IMR-90 (cell line): Measurements from ENCODE around the gene ALKBH3. TPM values are rescaled to one million over a fixed set of nuclear protein-coding genes. Genes with fewer than 3 reads are reported as not detected.

Experiments
- ATAC-seq: fragments of 200-7000 bp; cut with Tn5 transposase; 2 replicates; pipeline ENCODE4 v1.9.1; 2020; ENCODE audit warnings: low read depth, mild to moderate bottlenecking, moderate library complexity
- BruUV-seq: library from RNA; stranded (reverse); fragments of 400-500 nt; replicated peaks from 2 replicates; lab custom pipeline; 2021; lab: Mats Ljungman, UMichigan
- CTCF ChIA-PET: fragments of 300-600 bp; formaldehyde crosslinking; extraction: SDS; loops from one replicate; lab custom pipeline; 2021; ENCODE audit warnings: antibody characterized with exemption; lab: Yijun Ruan, JAX
- POLR2A ChIA-PET: fragments of 300-600 bp; sonication (Branson Sonifier 250); formaldehyde crosslinking; loops from one replicate; lab custom pipeline; 2022; ENCODE audit warnings: antibody characterized with exemption; ENCODE audit not compliant: unreplicated experiment; lab: Charles Lee
- DNase-seq: peaks from one replicate; pipeline ENCODE4 v3.0.0; 2013
- H2AFZ ChIP-seq: replicated peaks from 2 replicates; pipeline ENCODE3; 2013; ENCODE audit warnings: low read length, mild to moderate bottlenecking; ENCODE audit not compliant: poor library complexity
- H2AK5ac ChIP-seq: 2 replicates; pipeline ENCODE4 v1.6.1; 2013; ENCODE audit warnings: low read depth, low read length, inconsistent platforms
- H2AK9ac ChIP-seq: replicated peaks from 2 replicates; pipeline ENCODE3; 2013; ENCODE audit warnings: mild to moderate bottlenecking, low read depth, low read length, moderate library complexity; ENCODE audit not compliant: poor library complexity
- H2BK120ac ChIP-seq: 2 replicates; pipeline ENCODE4 v1.6.1; 2013; ENCODE audit warnings: low read depth, low read length, inconsistent platforms
- H2BK15ac ChIP-seq: 3 replicates; pipeline ENCODE4 v1.6.1; 2013; ENCODE audit warnings: low read depth, low read length, inconsistent platforms
- H2BK20ac ChIP-seq: 2 replicates; pipeline ENCODE4 v1.6.1; 2013; ENCODE audit warnings: low read depth, mild to moderate bottlenecking, inconsistent platforms, low read length, moderate library complexity
- H2BK5ac ChIP-seq: 2 replicates; pipeline ENCODE4 v1.6.1; 2013; ENCODE audit warnings: mild to moderate bottlenecking, low read depth, low read length, inconsistent platforms; ENCODE audit not compliant: poor library complexity, severe bottlenecking
- H3K14ac ChIP-seq: replicated peaks from 2 replicates; pipeline ENCODE4 v1.6.1; 2013; ENCODE audit warnings: low read depth, low read length, inconsistent platforms
- H3K18ac ChIP-seq: 2 replicates; pipeline ENCODE4 v1.6.1; 2013; ENCODE audit warnings: low read depth, low read length, control low read depth
- H3K23ac ChIP-seq: 2 replicates; pipeline ENCODE4 v1.6.1; 2013; ENCODE audit warnings: low read depth, low read length, inconsistent platforms
- H3K27ac ChIP-seq: 2 replicates; pipeline ENCODE4 v1.5.1; 2013; ENCODE audit warnings: mild to moderate bottlenecking, control low read depth, low read length; ENCODE audit not compliant: insufficient read depth
- H3K27me3 ChIP-seq: 2 replicates; pipeline ENCODE4 v1.6.1; 2013; ENCODE audit warnings: low read length; ENCODE audit not compliant: control insufficient read depth, insufficient read depth
- H3K36me3 ChIP-seq: 2 replicates; pipeline ENCODE4 v1.6.1; 2013; ENCODE audit warnings: low read length, mixed read lengths; ENCODE audit not compliant: control insufficient read depth, insufficient read depth
- H3K4ac ChIP-seq: 2 replicates; pipeline ENCODE4 v1.6.1; 2013; ENCODE audit warnings: low read depth, low read length, inconsistent platforms
- H3K4me1 ChIP-seq: 2 replicates; pipeline ENCODE4 v1.6.1; 2013; ENCODE audit warnings: low read length, mixed read lengths; ENCODE audit not compliant: control insufficient read depth, insufficient read depth
- H3K4me2 ChIP-seq: 2 replicates; pipeline ENCODE4 v1.6.1; 2013; ENCODE audit warnings: low read depth, mild to moderate bottlenecking, control low read depth, low read length, moderate library complexity
- H3K4me3 ChIP-seq: 2 replicates; pipeline ENCODE4 v1.5.1; 2013; ENCODE audit warnings: low read depth, mild to moderate bottlenecking, control low read depth, low read length, moderate library complexity; ENCODE audit not compliant: insufficient read depth
- H3K56ac ChIP-seq: 2 replicates; pipeline ENCODE4 v1.6.1; 2013; ENCODE audit warnings: low read length, inconsistent platforms; ENCODE audit not compliant: insufficient read depth; ENCODE audit errors: extremely low read depth
- H3K79me1 ChIP-seq, 2 experiments: 2 replicates each; pipeline ENCODE4 v1.6.1; 2013; ENCODE audit warnings: low read length in 2 of 2, inconsistent platforms in 1 of 2, low read depth in 1 of 2
- H3K9ac ChIP-seq: 2 replicates; pipeline ENCODE4 v1.6.1; 2013; ENCODE audit warnings: low read depth, low read length, control low read depth
- H3K9me1 ChIP-seq: 2 replicates; pipeline ENCODE4 v1.6.1; 2013; ENCODE audit warnings: low read length, inconsistent platforms; ENCODE audit not compliant: insufficient read depth
- H3K9me3 ChIP-seq: 2 replicates; pipeline ENCODE4 v1.6.1; 2013; ENCODE audit warnings: low read length; ENCODE audit not compliant: control insufficient read depth, insufficient read depth
- H4K20me1 ChIP-seq: 2 replicates; pipeline ENCODE4 v1.6.1; 2013; ENCODE audit warnings: low read length, inconsistent platforms; ENCODE audit not compliant: insufficient read depth
- H4K5ac ChIP-seq: 2 replicates; pipeline ENCODE4 v1.6.1; 2013; ENCODE audit warnings: mild to moderate bottlenecking, low read depth, low read length, control low read depth
- H4K8ac ChIP-seq, 2 experiments: 2 replicates each; pipeline ENCODE4 v1.6.1; 2013; ENCODE audit warnings: low read depth in 2 of 2, low read length in 2 of 2, control low read depth in 1 of 2, inconsistent platforms in 1 of 2
- H4K91ac ChIP-seq: 2 replicates; pipeline ENCODE4 v1.6.1; 2013; ENCODE audit warnings: low read depth, low read length, inconsistent platforms; ENCODE audit not compliant: insufficient read depth
- POLR2A ChIP-seq: IDR thresholded peaks from 2 replicates; pipeline ENCODE4 v1.6.1; 2012; ENCODE audit warnings: mild to moderate bottlenecking, low read depth, low read length
- RAD21 ChIP-seq: IDR thresholded peaks from 2 replicates; pipeline ENCODE4 v1.6.1; 2012; ENCODE audit warnings: low read length, improper control_type of control experiment
- SMC3 ChIP-seq: fragments of 150-350 bp; IDR thresholded peaks from 2 replicates; pipeline ENCODE4 v1.6.1; 2016; ENCODE audit warnings: low read depth, mild to moderate bottlenecking, antibody characterized with exemption, low read length, moderate library complexity
- WGBS, 2 experiments: methylation state at CpG; one replicate each; pipeline versions ENCODE4 v1.1.5 to v1.1.7; 2013; ENCODE audit warnings: missing lambda C conversion rate in 2 of 2; ENCODE audit not compliant: insufficient read length in 1 of 2; ENCODE audit errors: extremely low coverage in 2 of 2; 5-methylcytosine and 5-hydroxymethylcytosine counted together
- dilution Hi-C: fragments of 300-500 bp; cut with HindIII; formaldehyde crosslinking; loops from one replicate; pipeline ENCODE4 v1.14.3; 2018; ENCODE audit warnings: low sequenced_read_pairs; ENCODE audit not compliant: unreplicated experiment
- in situ Hi-C: fragments of 300-500 bp; cut with MboI; formaldehyde crosslinking; loops from 3 replicates; pipeline ENCODE4 v1.14.3; 2019; ENCODE audit warnings: low sequenced_read_pairs, inconsistent platforms, mixed read lengths
- intact Hi-C: fragments of 100-400 bp; cut with micrococcal nuclease; formaldehyde crosslinking; loops from 2 replicates; pipeline ENCODE4 v1.10.0; 2022
- polyA plus RNA-seq, 3 experiments: library from polyadenylated mRNA; depleted of rRNA; stranded (reverse); fragments of >200 nt; gene quantifications; 2 replicates each; pipeline ENCODE4 v1.2.3, GENCODE V29; 2012; ENCODE audit warnings: low replicate concordance in 1 of 3
- total RNA-seq: library from RNA; depleted of rRNA; stranded (reverse); fragments of >200 nt; gene quantifications from 2 replicates; pipeline ENCODE4 v1.2.3, GENCODE V29; 2012
- TF ChIP-seq, protein P1 (sequence below): conservative IDR thresholded peaks from 2 replicates; pipeline ENCODE4 v1.5.1; 2012; ENCODE audit warnings: mild to moderate bottlenecking, low read depth, low read length, improper control_type of control experiment
- TF ChIP-seq, protein P2 (sequence below): fragments of 150-350 bp; IDR thresholded peaks from 2 replicates; pipeline ENCODE4 v1.6.1; 2017; ENCODE audit warnings: mild to moderate bottlenecking, antibody characterized with exemption, low read length, low read depth

The ALKBH3 gene
- total and polyA plus RNA-seq, 2 of the 4 experiments (the other 2 are of a cell fraction): 27.7 to 62.9 TPM

DNA sequence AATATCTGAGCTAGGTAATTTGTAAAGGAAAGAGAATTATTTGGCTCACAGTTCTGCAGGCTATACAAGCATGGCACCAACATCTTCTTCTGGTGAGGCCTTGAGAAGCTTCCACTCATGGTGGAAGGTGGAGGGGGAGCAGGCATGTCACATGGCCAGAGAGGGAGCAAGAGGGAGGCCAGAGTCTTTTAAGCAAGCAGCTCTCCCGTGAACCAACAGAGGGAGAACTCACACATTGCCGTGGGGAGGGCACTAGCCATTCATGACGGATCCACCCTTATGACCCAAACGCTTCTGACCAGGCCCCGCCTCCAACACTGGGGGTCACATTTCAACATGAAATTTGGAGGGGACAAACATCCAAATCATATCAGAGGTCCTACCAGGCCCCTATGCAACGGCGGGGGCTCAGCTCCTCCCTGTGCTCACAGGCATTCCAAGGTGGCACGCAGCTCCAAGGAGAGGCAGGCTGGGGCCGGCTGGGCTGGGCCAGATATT lies 66.4 kb downstream of the ALKBH3 start:
- Histone ChIP-seq H4K5ac (no peak overlapping the region), H2BK20ac (no peak overlapping the region), H3K4me3 (no peak overlapping the region), H3K79me1 (no peaks in the 10 kb centered on the region), H3K9me3 (peaks cover 3% of the 10 kb centered on the region), H3K4me2 (no peak overlapping the region), H3K27me3 (peaks cover 51% of the 10 kb centered on the region), H3K56ac (no peak overlapping the region), H3K36me3 (no peaks in the 10 kb centered on the region), H2BK15ac (no peak overlapping the region), H2AK5ac (no peak overlapping the region), H2BK5ac (no peak overlapping the region), H3K14ac (no peak overlapping the region), H2AK9ac (no peak overlapping the region), H3K23ac (no peak overlapping the region), H4K8ac (no peak overlapping the region), H3K9me1 (no peaks in the 10 kb centered on the region), H2AFZ (no peak overlapping the region), H3K18ac (no peak overlapping the region), H4K20me1 (peaks cover 7% of the 10 kb centered on the region; the same call in 1 of the 2 replicates), H2BK120ac (no peak overlapping the region), H3K27ac (no peak overlapping the region), H3K4me1 (peaks cover 5% of the 10 kb centered on the region; the same call in 1 of the 2 replicates), H3K9ac (no peak overlapping the region), H4K91ac (no peak overlapping the region), H3K4ac (no peak overlapping the region)
- DNase-seq (peak; percentile 47), ATAC-seq (peak; percentile 15)
- in situ Hi-C loops (loop anchor here (5.0 kb wide), 1 partner anchor 55 kb away; no protein-coding TSS in a partner anchor), dilution Hi-C loops (no loop called here), intact Hi-C loops (no loop called here)
- TF ChIP-seq POLR2A (no peak), RAD21 (peak; percentile 40), SMC3 (peak; percentile 44; the same call in 1 of the 2 replicates)
- TF ChIP-seq, protein P1, sequence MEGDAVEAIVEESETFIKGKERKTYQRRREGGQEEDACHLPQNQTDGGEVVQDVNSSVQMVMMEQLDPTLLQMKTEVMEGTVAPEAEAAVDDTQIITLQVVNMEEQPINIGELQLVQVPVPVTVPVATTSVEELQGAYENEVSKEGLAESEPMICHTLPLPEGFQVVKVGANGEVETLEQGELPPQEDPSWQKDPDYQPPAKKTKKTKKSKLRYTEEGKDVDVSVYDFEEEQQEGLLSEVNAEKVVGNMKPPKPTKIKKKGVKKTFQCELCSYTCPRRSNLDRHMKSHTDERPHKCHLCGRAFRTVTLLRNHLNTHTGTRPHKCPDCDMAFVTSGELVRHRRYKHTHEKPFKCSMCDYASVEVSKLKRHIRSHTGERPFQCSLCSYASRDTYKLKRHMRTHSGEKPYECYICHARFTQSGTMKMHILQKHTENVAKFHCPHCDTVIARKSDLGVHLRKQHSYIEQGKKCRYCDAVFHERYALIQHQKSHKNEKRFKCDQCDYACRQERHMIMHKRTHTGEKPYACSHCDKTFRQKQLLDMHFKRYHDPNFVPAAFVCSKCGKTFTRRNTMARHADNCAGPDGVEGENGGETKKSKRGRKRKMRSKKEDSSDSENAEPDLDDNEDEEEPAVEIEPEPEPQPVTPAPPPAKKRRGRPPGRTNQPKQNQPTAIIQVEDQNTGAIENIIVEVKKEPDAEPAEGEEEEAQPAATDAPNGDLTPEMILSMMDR: peak; percentile 48
- TF ChIP-seq, protein P2, sequence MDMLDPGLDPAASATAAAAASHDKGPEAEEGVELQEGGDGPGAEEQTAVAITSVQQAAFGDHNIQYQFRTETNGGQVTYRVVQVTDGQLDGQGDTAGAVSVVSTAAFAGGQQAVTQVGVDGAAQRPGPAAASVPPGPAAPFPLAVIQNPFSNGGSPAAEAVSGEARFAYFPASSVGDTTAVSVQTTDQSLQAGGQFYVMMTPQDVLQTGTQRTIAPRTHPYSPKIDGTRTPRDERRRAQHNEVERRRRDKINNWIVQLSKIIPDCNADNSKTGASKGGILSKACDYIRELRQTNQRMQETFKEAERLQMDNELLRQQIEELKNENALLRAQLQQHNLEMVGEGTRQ: peak; percentile 66
- no TSS peak for BruUV-seq
- ChIA-PET CTCF (interaction anchor here (0.5 to 1.2 kb wide), 6 partner anchors 47 to 623 kb away, joined by 3 to 6 read pairs (median 3); no protein-coding TSS in a partner anchor), POLR2A (no interaction called here)
- 7% methylated on average over 3 of the region's 9 CpGs; no CpG with 5 or more reads in 1 of the 2 experiments for WGBS, 2 experiments
